ENCODE results near the gene NPTXR.

DNA sequence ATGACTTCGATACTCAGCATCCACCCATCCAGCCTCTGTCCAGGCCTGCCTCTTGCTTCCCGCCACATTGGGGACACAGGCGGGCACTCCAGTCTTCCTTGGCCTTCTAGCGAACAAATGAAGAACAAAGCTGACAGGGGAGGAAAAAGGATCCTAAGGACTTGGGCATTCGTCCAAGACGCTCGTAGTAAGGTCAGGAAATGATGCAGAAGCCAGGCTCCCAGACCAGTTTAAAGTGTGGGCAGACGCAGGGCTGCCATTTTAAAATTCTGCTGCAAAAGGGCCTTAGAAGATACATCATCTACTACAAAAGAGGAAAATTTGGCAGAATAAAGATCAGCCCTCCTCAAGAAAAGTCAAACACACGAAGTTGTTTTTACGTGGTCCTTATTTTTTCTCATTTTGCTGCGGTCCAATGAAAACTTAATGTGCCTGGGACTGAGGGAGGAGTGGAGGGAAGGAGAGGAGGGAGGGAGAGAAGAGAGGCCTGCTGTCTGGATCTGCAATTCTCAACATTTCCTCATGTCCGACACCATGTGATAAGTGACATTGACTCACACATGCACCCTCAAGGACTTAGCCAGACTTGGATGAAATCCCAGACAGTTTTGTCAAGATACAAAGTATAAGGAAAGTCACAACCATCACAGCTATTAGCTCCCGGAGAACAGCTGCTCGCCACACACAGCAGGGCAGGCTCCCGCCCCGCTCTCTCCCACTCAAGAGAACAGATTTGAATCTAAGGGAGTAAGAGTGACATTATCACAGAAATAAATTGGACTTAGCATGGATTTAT lies 55.6 kb downstream of the NPTXR start:
- TF ChIP-seq POLR2A (IDR thresholded peaks at IDR 0.05) = no peak
- TF ChIP-seq, protein P1, sequence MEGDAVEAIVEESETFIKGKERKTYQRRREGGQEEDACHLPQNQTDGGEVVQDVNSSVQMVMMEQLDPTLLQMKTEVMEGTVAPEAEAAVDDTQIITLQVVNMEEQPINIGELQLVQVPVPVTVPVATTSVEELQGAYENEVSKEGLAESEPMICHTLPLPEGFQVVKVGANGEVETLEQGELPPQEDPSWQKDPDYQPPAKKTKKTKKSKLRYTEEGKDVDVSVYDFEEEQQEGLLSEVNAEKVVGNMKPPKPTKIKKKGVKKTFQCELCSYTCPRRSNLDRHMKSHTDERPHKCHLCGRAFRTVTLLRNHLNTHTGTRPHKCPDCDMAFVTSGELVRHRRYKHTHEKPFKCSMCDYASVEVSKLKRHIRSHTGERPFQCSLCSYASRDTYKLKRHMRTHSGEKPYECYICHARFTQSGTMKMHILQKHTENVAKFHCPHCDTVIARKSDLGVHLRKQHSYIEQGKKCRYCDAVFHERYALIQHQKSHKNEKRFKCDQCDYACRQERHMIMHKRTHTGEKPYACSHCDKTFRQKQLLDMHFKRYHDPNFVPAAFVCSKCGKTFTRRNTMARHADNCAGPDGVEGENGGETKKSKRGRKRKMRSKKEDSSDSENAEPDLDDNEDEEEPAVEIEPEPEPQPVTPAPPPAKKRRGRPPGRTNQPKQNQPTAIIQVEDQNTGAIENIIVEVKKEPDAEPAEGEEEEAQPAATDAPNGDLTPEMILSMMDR (IDR thresholded peaks at IDR 0.05) = no peak

All from right lobe of liver (tissue), 4 donors.